ENCODE results near the gene ATP10B.

Gene ATP10B

DNA sequence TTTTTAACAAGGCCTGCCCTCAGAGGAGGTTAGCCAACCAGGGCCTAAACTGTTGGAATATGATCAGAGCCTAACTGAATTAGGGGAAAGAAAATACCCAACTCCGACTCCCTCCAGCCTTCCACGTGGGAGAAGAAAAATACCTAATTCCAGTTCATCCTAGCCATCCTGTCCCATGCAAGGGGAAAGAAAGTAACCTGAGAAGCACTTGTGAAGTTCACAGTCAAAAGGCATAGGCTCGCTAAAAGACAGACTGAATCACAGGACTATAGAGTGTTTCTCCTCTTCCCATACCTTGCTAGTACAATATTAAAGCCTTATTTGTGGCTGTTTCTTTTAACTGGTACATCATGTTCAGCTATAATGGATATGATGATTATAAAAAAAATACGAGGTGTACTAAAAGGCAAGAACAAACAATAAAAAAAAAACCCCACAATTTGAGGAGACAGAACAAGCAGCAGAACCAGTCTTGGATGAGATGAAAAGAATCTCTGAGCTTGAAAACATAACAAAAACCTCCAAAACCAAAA is 18.0 kb upstream of the ATP10B start:
- H3K27ac ChIP-seq: no peak overlapping the region
- DNase-seq (ENCODE audit: low spot score): no peak
- POLR2A ChIA-PET (ENCODE audit: low non-redundant PET): no interaction called here
- TF ChIP-seq CTCF (conservative IDR thresholded peaks at IDR 0.05; ENCODE audit: low read depth): no peak
- CTCF ChIA-PET: no interaction called here

GRCh38 chr5:160867976-160868375 is 16.0 kb upstream of the ATP10B start:
- DNase-seq (ENCODE audit: low spot score): no peak
- no peak overlapping the region for H3K27ac ChIP-seq
- TF ChIP-seq CTCF (conservative IDR thresholded peaks at IDR 0.05; ENCODE audit: low read depth): no peak
- POLR2A ChIA-PET (ENCODE audit: low non-redundant PET): no interaction called here
- CTCF ChIA-PET: interaction anchor here (0.7 kb wide), 1 partner anchor 1129 kb away, joined by 3 read pairs; no protein-coding TSS in a partner anchor

DNA sequence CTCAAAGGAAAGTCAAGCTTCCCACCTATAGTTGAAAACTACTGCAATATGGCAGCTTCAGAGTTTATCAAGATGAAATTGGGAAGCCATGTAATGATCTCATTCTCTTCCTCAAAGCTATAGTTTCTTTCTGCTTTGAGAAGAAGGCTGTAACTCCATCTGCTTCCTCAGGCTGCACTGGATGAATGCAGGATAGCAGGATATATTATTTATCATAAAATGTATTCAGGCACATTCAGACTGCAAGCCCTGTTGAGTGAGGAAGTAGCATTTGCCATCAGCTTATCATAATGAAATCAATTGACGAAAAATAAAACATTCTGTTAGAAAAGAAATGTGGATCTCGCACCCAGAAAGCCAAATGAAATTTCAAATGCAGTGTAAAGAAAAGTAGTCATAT is 560 bp downstream of the ATP10B start:
- no peak for DNase-seq (ENCODE audit: low spot score)
- no peak overlapping the region for H3K27ac ChIP-seq
- no peak for TF ChIP-seq CTCF (conservative IDR thresholded peaks at IDR 0.05; ENCODE audit: low read depth)
- ChIA-PET CTCF (no interaction called here), POLR2A (ENCODE audit: low non-redundant PET) (no interaction called here)

DNA sequence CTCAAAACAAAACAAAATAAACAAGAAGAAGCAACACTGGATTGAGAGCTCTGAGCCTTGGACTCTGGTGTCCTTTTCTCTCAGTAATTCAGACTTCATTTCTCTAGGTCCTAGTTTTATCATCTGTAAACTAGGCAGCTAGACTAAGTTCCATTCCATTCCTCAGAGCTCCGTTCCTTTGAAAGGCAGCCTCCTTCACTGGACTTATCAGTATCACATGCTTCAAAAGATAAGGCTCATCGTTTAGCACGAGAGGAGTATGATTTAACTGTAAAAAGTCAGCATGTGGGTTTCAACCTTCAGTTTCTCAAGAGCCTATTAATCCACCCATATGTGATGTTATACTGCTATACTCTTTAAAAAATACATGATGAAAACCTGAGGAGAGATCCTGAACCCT is 1.6 kb downstream of the ATP10B start:
- TF ChIP-seq CTCF (conservative IDR thresholded peaks at IDR 0.05; ENCODE audit: low read depth): no peak
- ChIA-PET POLR2A (ENCODE audit: low non-redundant PET) (no interaction called here), CTCF (interaction anchor here (0.7 kb wide), 1 partner anchor 77 kb away, joined by 3 read pairs; no protein-coding TSS in a partner anchor)
- H3K27ac ChIP-seq: no peak overlapping the region
- no peak for DNase-seq (ENCODE audit: low spot score)

DNA sequence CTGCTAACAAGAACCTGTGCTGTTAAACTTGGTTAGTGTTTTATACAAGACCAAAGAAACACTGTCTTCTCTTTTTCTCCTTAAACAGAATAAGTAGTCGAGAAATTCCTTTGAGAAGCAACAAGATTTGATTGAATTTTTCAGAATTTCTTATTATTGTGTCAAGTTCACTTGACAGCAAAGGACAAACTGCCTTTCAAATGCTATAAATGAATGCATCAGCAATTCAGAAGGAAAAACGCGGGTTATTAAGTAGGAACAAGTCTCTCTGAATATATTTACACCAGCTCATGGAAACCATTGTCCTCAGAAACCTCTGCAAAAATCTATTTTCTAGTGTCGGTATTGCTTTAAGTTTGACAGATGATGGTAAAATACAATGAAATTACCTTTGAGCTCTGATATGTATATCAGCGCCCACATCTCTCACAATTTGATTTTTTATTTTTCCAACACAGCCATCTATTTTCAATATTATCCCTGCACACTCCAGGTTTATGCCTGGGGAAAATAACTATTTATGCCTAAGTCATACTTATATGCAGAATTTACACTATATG is 4.4 kb downstream of the ATP10B start:
- no peak overlapping the region for H3K27ac ChIP-seq
- POLR2A ChIA-PET (ENCODE audit: low non-redundant PET): no interaction called here
- DNase-seq (ENCODE audit: low spot score): no peak
- CTCF ChIA-PET: interaction anchor here (0.9 to 1.4 kb wide), 2 partner anchors 13 to 42 kb away, joined by 3 to 4 read pairs; no protein-coding TSS in a partner anchor
- TF ChIP-seq CTCF (conservative IDR thresholded peaks at IDR 0.05; ENCODE audit: low read depth): no peak

- no peak overlapping the region for H3K27ac ChIP-seq
- CTCF ChIA-PET: interaction anchor here (0.6 to 1.4 kb wide), 4 partner anchors 12 to 170 kb away, joined by 3 to 4 read pairs (median 3); no protein-coding TSS in a partner anchor
- no peak for DNase-seq (ENCODE audit: low spot score)
- TF ChIP-seq CTCF (conservative IDR thresholded peaks at IDR 0.05; ENCODE audit: low read depth): no peak
- POLR2A ChIA-PET (ENCODE audit: low non-redundant PET): no interaction called here
These were observed 5.4 kb downstream of the ATP10B start for GRCh38 chr5:160846642-160847041.

All from RWPE1 (cell line).